ENCODE results near the gene SGCE. TPM values are rescaled to one million over a fixed set of nuclear protein-coding genes. Genes with fewer than 3 reads are reported as not detected.
A peak's percentile ranks its signal among the peaks of the same experiment; 100 is the strongest.

The SGCE gene
- polyA plus RNA-seq, 3 donors, result 85.9 to 89.1 (median 87.1) TPM

DNA sequence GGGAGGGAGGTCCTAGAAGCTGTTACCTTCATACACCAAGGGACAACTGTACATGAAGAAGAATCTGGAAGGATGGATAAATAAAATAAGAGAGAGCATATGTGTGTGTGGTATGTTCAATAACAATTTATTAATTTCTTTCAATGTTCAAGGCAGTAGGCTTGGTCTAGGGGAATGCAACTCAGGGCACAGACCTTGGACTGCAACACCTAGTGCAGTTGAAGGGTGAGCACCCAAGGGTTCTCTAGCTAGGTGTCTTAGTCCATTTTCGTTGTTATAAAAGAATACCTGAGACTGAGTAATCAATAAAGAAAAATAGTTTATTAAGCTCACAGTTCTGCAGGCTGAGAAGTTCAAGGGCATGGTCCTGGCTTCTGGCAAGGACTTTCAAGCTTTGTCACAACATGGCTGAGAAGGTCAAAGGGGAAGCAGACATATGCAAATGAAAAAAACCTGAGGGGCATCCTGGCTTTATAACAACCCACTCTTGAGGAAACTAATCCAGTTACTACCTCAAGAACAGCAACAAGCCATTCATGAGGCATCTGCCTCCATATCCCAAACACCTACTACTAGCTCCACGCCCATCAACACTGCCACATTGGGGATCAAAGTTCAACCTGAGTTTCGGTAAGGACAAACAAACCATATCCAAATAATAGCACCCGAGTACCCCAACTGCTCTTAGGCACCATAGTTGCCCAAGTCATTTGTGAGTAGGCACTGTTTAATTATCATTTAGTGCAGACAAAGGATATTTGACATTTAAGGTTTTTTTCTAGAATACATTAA lies 15.7 kb upstream of the SGCE start:
- DNase-seq, result no peak

- DNase-seq, result no peak
These were observed 14.0 kb upstream of the SGCE start for GRCh38 chr7:94669773-94670495.

GRCh38 chr7:94666879-94667587 lies 11.1 kb upstream of the SGCE start:
- DNase-seq, result no peak

- no peak for DNase-seq
These were observed 9.5 kb upstream of the SGCE start for GRCh38 chr7:94665426-94665825.

GRCh38 chr7:94664023-94664422 lies 8.1 kb upstream of the SGCE start:
- DNase-seq, result no peak

DNA sequence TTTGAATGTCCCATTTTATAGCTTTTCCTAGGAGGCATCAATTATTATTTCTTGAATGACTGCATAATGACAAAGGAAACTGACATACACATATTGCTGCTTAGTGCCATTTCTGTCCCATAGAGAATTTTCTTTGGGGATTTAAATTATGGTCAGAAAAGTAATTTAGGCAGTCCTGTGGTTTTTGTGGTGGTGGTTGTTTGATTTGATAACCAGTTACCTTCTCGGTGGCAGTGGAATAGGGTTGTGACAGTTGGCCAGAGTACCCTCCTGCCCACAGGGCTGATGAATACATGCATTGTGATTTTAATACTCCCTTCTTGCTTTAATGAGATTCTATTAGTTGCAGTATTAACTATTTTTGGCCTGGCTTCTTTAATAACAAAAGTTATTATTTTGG lies 6.6 kb upstream of the SGCE start:
- DNase-seq, result no peak

DNA sequence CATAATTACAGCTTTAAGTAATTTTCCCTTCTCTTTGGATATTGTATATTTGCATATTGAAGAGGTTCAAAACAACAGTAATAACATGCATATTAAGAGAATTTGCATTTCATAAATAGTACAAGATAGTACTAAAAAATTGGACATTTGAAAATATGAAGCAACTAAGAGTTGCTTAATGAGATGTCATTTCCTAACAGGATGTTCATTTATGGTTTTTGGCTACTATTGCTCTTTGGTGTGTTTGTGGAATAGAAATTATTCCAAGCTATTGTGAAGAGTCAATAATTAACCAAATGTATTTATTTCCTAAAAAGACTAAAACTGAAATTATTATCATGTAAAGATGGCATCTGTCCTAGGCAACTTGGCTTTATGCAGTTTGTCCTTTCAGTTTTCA lies 4.1 kb upstream of the SGCE start:
- DNase-seq, result no peak

DNA sequence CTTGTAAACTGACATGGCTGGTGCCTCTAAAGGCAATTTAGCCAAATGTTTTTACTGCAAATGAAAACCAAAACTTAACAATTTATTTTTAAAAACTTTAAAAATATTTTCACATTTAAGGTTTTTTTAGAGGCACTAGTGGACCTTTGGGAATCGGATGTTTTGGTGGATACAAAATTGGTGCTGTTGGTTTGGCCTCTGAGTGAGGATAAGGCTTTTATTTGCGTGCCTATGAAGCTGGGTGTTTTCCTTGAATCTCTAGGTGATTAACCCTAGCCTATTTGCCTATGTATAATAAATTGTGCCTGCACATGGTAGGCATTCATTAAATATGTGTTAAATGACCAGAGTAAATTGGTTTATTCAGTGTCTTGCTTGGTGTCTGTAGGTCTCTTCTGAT lies 2.9 kb upstream of the SGCE start:
- no peak for DNase-seq

DNA sequence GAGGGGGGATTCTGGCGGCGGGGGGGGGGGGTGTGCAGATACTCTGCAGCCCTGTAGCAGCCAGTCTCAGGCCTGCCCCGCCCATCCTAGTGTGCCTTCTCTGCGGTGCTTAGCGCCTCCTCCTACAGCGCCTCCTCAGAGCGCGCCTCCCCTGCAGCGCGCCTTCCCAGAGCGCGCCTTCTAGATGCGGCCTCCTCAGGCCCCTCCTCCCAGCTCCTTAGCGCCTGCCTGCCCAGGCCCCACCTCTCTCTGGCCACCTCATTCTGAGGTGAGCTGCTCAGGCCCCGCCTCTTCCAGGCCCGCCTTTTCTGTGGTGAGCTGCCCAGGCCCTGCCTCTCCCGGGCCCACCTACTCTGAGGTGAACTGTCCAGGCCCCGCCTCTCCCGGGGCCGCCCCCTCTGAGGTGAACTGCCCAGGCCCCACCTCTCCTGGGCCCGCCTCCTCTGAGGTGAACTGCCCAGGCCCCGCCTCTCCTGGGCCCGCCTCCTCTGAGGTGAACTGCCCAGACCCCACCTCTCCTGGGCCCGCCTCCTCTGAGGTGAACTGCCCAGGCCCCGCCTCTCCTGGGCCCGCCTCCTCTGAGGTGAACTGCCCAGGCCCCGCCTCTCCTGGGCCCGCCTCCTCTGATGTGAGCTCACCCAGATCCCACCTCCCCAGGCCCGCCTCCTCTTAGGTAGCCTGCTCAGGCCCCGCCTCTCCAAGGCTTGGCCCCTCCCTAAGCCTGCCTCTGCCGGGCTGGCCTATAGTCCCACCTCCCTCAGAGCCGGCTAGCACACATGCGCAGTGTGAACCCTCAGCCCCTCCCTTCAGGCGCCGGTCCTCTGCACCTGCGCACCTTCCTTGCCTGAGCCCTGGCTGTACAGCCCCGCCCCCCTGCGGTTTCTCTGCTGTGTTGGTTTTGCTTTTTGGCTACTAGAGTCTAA lies 2.1 kb upstream of the SGCE start:
- DNase-seq, result peak; percentile 94

GRCh38 chr7:94656925-94657731 lies 1.2 kb upstream of the SGCE start:
- peak; percentile 23 for DNase-seq

DNA sequence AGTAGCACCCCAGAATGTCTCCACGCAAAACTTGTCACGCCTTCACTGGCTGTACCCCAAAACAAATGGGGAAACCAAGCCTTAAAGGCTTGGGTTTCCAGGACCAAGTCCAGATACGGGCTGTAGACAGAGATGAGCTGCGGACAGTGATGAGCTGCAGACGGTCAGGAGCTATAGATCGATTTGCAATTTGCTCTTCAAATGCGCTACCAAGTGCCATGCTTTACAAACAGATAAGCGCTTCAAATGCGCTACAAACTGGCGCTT lies 658 bp upstream of the SGCE start:
- DNase-seq, result no peak

GRCh38 chr7:94655126-94655847 lies 646 bp downstream of the SGCE start:
- DNase-seq, result peak; percentile 43

DNA sequence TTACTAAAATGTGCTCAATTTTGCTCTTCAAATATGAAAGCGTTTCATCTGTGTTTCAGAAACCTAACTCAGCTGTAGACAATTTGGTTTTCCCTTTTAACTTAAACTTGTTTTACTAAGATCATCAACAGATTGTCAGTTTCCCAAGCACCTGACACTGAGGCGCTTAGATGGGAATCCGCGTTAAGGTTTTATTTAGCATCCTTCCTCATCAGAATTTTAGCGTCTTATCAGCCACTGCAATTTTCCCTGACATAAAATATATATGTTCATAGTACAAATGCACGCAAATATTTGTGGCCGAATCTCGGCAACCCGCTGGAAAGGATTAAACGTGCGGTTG lies 1.2 kb downstream of the SGCE start:
- no peak for DNase-seq

- DNase-seq, result no peak
These were observed 5.5 kb downstream of the SGCE start for GRCh38 chr7:94650147-94651051.

DNA sequence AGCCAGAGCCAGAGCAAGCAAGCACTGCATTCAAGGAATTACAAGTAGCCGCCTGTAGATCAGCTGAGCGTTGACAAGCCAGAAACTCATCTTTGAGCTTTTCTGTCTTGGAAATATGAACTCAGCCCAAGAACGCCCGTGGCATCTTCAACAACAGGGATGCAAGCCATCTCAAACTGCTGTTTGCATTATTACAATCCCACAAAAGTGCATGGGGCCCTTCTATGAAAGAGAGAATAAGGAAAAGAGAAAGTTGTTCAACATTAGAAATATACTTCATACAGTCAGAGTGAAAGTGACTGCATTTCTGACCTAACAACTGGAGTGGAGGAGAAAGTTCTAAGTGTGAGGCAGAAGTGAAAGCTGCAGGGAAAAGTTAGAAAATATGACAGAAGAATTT lies 6.5 kb downstream of the SGCE start:
- no peak for DNase-seq

DNA sequence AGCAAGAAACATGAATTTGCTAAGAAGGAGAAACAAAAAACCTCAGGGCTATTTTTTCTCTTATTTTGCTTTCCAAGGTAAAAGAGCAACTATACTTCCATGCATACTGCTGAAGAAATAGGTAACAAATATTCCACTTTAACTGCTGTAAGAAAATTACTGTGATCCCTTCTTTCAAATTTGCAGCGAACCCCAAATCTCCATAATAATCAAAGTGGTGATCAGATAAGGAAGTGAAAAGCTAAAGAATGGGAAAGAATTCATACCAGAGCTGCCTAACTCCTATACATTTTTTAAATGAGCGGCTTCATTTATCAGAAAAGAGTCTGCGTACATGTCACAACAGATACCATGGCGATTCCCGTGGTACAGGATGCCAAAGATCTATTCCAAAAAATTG lies 7.2 kb downstream of the SGCE start:
- DNase-seq, result no peak

GRCh38 chr7:94647295-94647694 lies 8.6 kb downstream of the SGCE start:
- DNase-seq, result no peak

DNA sequence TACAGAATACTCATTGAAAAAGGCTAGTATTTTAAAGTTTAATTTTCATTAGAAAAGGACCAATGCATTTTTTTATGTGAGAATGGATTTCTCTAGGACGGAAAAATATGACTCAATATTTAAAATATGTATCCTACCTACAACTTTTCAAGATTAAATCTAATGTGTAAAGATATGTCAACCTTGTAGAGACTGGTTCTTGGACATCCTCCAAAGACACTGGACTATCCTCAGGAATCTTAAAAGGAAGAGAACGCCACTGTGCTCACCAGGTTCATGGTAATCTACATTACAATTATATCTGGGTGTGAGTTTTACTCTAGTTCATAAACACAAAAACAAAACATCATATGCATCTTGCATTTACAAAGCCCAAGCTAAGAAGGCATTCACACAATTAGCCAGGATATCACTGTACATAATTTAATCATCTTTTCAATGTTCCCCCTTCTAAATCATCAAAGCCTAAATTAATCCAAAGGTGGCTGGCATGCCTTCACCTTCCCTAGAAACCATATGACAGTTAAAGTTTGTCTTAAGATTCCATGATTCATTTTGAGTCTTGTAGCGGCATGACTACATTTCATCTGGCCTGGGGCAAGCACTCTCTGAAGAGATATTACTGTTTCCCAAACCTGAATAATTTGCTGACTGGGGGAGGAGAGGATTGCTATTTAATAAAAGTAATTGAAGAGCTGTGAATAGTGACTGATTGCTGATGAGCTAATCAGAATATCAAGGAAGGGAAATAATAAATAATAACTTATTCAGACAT lies 12.0 kb downstream of the SGCE start:
- no peak for DNase-seq

Data from renal pelvis (tissue), 4 donors.